ENCODE results near the gene EDIL3. TPM values are rescaled to one million over a fixed set of nuclear protein-coding genes. Genes with fewer than 3 reads are reported as not detected.

EDIL3 gene
- total RNA-seq, 1 donor from 2014 or later = 14.1 TPM

- Histone ChIP-seq H3K9me3 (ENCODE audit: control insufficient read depth in 3 of 3, low read length in 3 of 3) (no peaks in the 10 kb centered on the region), H3K27ac (ENCODE audit: low read depth, low read length) (no peak overlapping the region), H3K27me3 (ENCODE audit: control insufficient read depth in 3 of 3, insufficient read depth in 3 of 3, low read length in 3 of 3) (no peaks in the 10 kb centered on the region), H3K4me1 (ENCODE audit: control insufficient read depth in 3 of 3, insufficient read depth in 3 of 3, low read length in 3 of 3) (no peaks in the 10 kb centered on the region), H3K4me3 (ENCODE audit: low read length in 3 of 3) (no peak overlapping the region), H3K9ac (ENCODE audit: low read depth in 1 of 3, low read length in 3 of 3) (no peak overlapping the region), H3K36me3 (ENCODE audit: control insufficient read depth in 3 of 3, insufficient read depth in 3 of 3, low read length in 3 of 3) (no peaks in the 10 kb centered on the region)
Observed at GRCh38 chr5:83913593-83913992, 471.1 kb downstream of the EDIL3 start.

GRCh38 chr5:83911367-83911919, 473.2 kb downstream of the EDIL3 start:
- no peaks in the 10 kb centered on the region for H3K9me3 ChIP-seq (ENCODE audit: control insufficient read depth in 3 of 3, low read length in 3 of 3)
- no peaks in the 10 kb centered on the region for H3K4me1 ChIP-seq (ENCODE audit: control insufficient read depth in 3 of 3, insufficient read depth in 3 of 3, low read length in 3 of 3)
- no peak overlapping the region for H3K9ac ChIP-seq (ENCODE audit: low read depth in 1 of 3, low read length in 3 of 3)
- no peaks in the 10 kb centered on the region for H3K36me3 ChIP-seq (ENCODE audit: control insufficient read depth in 3 of 3, insufficient read depth in 3 of 3, low read length in 3 of 3)
- H3K27ac ChIP-seq (ENCODE audit: low read depth, low read length) = no peak overlapping the region
- H3K4me3 ChIP-seq (ENCODE audit: low read length in 3 of 3) = no peak overlapping the region
- no peaks in the 10 kb centered on the region for H3K27me3 ChIP-seq (ENCODE audit: control insufficient read depth in 3 of 3, insufficient read depth in 3 of 3, low read length in 3 of 3)

- no peak overlapping the region for H3K27ac ChIP-seq (ENCODE audit: low read depth, low read length)
- no peaks in the 10 kb centered on the region for H3K4me1 ChIP-seq (ENCODE audit: control insufficient read depth in 3 of 3, insufficient read depth in 3 of 3, low read length in 3 of 3)
- no peaks in the 10 kb centered on the region for H3K27me3 ChIP-seq (ENCODE audit: control insufficient read depth in 3 of 3, insufficient read depth in 3 of 3, low read length in 3 of 3)
- H3K4me3 ChIP-seq (ENCODE audit: low read length in 3 of 3) = no peak overlapping the region
- no peaks in the 10 kb centered on the region for H3K9me3 ChIP-seq (ENCODE audit: control insufficient read depth in 3 of 3, low read length in 3 of 3)
- no peaks in the 10 kb centered on the region for H3K36me3 ChIP-seq (ENCODE audit: control insufficient read depth in 3 of 3, insufficient read depth in 3 of 3, low read length in 3 of 3)
- no peak overlapping the region for H3K9ac ChIP-seq (ENCODE audit: low read depth in 1 of 3, low read length in 3 of 3)
Observed at GRCh38 chr5:83900306-83900705, 484.4 kb downstream of the EDIL3 start.

GRCh38 chr5:83899326-83899970, 485.2 kb downstream of the EDIL3 start:
- Histone ChIP-seq H3K4me3 (ENCODE audit: low read length in 3 of 3) (no peak overlapping the region), H3K27me3 (ENCODE audit: control insufficient read depth in 3 of 3, insufficient read depth in 3 of 3, low read length in 3 of 3) (no peaks in the 10 kb centered on the region), H3K9ac (ENCODE audit: low read depth in 1 of 3, low read length in 3 of 3) (no peak overlapping the region), H3K27ac (ENCODE audit: low read depth, low read length) (no peak overlapping the region), H3K9me3 (ENCODE audit: control insufficient read depth in 3 of 3, low read length in 3 of 3) (no peaks in the 10 kb centered on the region), H3K36me3 (ENCODE audit: control insufficient read depth in 3 of 3, insufficient read depth in 3 of 3, low read length in 3 of 3) (no peaks in the 10 kb centered on the region), H3K4me1 (ENCODE audit: control insufficient read depth in 3 of 3, insufficient read depth in 3 of 3, low read length in 3 of 3) (no peaks in the 10 kb centered on the region)

- H3K4me3 ChIP-seq (ENCODE audit: low read length in 3 of 3) = no peak overlapping the region
- no peaks in the 10 kb centered on the region for H3K36me3 ChIP-seq (ENCODE audit: control insufficient read depth in 3 of 3, insufficient read depth in 3 of 3, low read length in 3 of 3)
- H3K9ac ChIP-seq (ENCODE audit: low read depth in 1 of 3, low read length in 3 of 3) = no peak overlapping the region
- no peaks in the 10 kb centered on the region for H3K4me1 ChIP-seq (ENCODE audit: control insufficient read depth in 3 of 3, insufficient read depth in 3 of 3, low read length in 3 of 3)
- H3K27me3 ChIP-seq (ENCODE audit: control insufficient read depth in 3 of 3, insufficient read depth in 3 of 3, low read length in 3 of 3) = no peaks in the 10 kb centered on the region
- no peaks in the 10 kb centered on the region for H3K9me3 ChIP-seq (ENCODE audit: control insufficient read depth in 3 of 3, low read length in 3 of 3)
- H3K27ac ChIP-seq (ENCODE audit: low read depth, low read length) = no peak overlapping the region
Observed at GRCh38 chr5:83895860-83896259, 488.8 kb downstream of the EDIL3 start.

GRCh38 chr5:83891261-83891660, 493.4 kb downstream of the EDIL3 start:
- H3K9ac ChIP-seq (ENCODE audit: low read depth in 1 of 3, low read length in 3 of 3) = no peak overlapping the region
- no peaks in the 10 kb centered on the region for H3K27me3 ChIP-seq (ENCODE audit: control insufficient read depth in 3 of 3, insufficient read depth in 3 of 3, low read length in 3 of 3)
- no peak overlapping the region for H3K4me3 ChIP-seq (ENCODE audit: low read length in 3 of 3)

More at GRCh38 chr5:83891261-83891660, 493.4 kb downstream of the EDIL3 start:
- Histone ChIP-seq H3K4me1 (ENCODE audit: control insufficient read depth in 3 of 3, insufficient read depth in 3 of 3, low read length in 3 of 3) (no peaks in the 10 kb centered on the region), H3K36me3 (ENCODE audit: control insufficient read depth in 3 of 3, insufficient read depth in 3 of 3, low read length in 3 of 3) (no peaks in the 10 kb centered on the region), H3K27ac (ENCODE audit: low read depth, low read length) (no peak overlapping the region), H3K9me3 (ENCODE audit: control insufficient read depth in 3 of 3, low read length in 3 of 3) (no peaks in the 10 kb centered on the region)

Small RNA genes within 50 kb of the gene (small RNA-seq; reads per million reads assigned to genes)
- gene RNU6-448P = not detected

Measured in skeletal muscle tissue (tissue), 5 donors.